Lower leg skin (tissue), 3 donors: ENCODE measurements around the gene DENND2C.

Source experiments
- POLR2A ChIP-seq, 2 donors: fragments of 450-650 bp; IDR thresholded peaks; one replicate each; pipeline ENCODE4 v1.6.1; 2016 to 2017; ENCODE audit warnings: antibody characterized with exemption in 2 of 2, mild to moderate bottlenecking in 1 of 2, moderate library complexity in 1 of 2
- TF ChIP-seq, protein P1 (sequence below), 3 donors: fragments of 450-650 bp; IDR thresholded peaks; one replicate each; pipeline ENCODE4 v1.5.1; 2016; ENCODE audit warnings: antibody characterized with exemption in 3 of 3, mild to moderate bottlenecking in 3 of 3, moderate library complexity in 2 of 3

DNA sequence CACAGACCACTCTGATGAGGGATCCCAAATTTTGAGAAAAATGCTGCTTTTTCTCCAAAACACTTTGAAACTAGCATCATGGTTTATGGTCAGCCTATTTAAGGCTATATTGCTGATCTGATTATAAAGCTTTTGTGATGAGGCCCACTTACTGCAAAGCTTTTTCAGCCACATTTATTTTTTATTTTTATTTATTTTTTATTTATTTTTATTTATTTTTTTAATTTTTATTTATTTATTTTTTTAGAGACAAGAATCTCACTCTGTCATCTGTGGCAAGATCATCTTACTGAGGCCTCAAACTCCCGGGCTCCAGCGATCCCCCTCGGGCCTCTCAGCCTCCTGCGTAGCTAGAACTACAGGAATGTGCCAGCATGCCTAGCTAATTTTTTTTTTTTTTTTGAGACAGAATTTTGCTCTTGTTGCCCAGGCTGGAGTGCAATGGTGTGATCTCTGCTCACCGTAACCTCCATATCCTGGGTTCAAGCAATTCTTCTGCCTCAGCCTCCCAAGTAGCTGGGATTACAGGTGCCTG is 83.3 kb downstream of the DENND2C start:
- TF ChIP-seq, protein P1, sequence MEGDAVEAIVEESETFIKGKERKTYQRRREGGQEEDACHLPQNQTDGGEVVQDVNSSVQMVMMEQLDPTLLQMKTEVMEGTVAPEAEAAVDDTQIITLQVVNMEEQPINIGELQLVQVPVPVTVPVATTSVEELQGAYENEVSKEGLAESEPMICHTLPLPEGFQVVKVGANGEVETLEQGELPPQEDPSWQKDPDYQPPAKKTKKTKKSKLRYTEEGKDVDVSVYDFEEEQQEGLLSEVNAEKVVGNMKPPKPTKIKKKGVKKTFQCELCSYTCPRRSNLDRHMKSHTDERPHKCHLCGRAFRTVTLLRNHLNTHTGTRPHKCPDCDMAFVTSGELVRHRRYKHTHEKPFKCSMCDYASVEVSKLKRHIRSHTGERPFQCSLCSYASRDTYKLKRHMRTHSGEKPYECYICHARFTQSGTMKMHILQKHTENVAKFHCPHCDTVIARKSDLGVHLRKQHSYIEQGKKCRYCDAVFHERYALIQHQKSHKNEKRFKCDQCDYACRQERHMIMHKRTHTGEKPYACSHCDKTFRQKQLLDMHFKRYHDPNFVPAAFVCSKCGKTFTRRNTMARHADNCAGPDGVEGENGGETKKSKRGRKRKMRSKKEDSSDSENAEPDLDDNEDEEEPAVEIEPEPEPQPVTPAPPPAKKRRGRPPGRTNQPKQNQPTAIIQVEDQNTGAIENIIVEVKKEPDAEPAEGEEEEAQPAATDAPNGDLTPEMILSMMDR (IDR thresholded peaks at IDR 0.05), result no peak
- TF ChIP-seq POLR2A (IDR thresholded peaks at IDR 0.05), result no peak
